ENCODE results near the gene AKT1S1. TPM values are rescaled to one million over a fixed set of nuclear protein-coding genes. Genes with fewer than 3 reads are reported as not detected.
"Not testable (repeated sequence)": the region's sequence is repeated elsewhere in the genome, so short reads cannot be mapped to it uniquely, and the experiment has no call there.

AKT1S1 gene
- total RNA-seq, 1 experiment from 2014 or later, result 42.3 TPM

GRCh38 chr19:49823472-49823871 is 53.7 kb downstream of the AKT1S1 start:
- no peak overlapping the region for H3K27ac ChIP-seq (ENCODE audit: low read length)
- CTCF ChIA-PET, result no interaction called here
- no peak overlapping the region for H3K4me2 ChIP-seq (ENCODE audit: low read length)
- no peak for ATAC-seq
- no peaks in the 10 kb centered on the region for H3F3A ChIP-seq (ENCODE audit: low read length, unreplicated experiment)
- TF ChIP-seq EZH2 (IDR thresholded peaks at IDR 0.05; ENCODE audit: low read length, unreplicated experiment), result no peak
- no peak for TF ChIP-seq CTCF (conservative IDR thresholded peaks at IDR 0.05; ENCODE audit: low read depth, low read length)
- TF ChIP-seq EZH2phosphoT487 (IDR thresholded peaks at IDR 0.05; ENCODE audit: borderline replicate concordance, low read length), result no peak
- intact Hi-C loops (cut with micrococcal nuclease), result no loop called here
- DNase-seq, result no peak
- no peaks in the 10 kb centered on the region for H3K9me3 ChIP-seq (ENCODE audit: low read length)
- no peaks in the 10 kb centered on the region for H3K9me2 ChIP-seq (replicated peaks; ENCODE audit: low read length)
- no peak overlapping the region for H3K9ac ChIP-seq (ENCODE audit: low read length)
- POLR2A ChIA-PET (ENCODE audit: unreplicated experiment), result no interaction called here
- no TSS peak for BruUV-seq (replicated peaks)
- H3K36me3 ChIP-seq (ENCODE audit: low read depth, low read length), result peaks cover 3% of the 10 kb centered on the region; the same call in 1 of the 2 replicates
- peaks cover 5% of the 10 kb centered on the region for H3K4me1 ChIP-seq (ENCODE audit: insufficient read depth, low read length)
- H3K4me3 ChIP-seq (ENCODE audit: low read length), result no peak overlapping the region
- H3K79me2 ChIP-seq (ENCODE audit: low read length), result peaks cover 41% of the 10 kb centered on the region
- no peaks in the 10 kb centered on the region for H4K20me1 ChIP-seq (ENCODE audit: low read length)
- H2AFZ ChIP-seq (ENCODE audit: low read length), result no peak overlapping the region
- H3K27me3 ChIP-seq (ENCODE audit: low read length), result no peaks in the 10 kb centered on the region

- DNase-seq (no peak), ATAC-seq (no peak)
- no peak for TF ChIP-seq CTCF (conservative IDR thresholded peaks at IDR 0.05; ENCODE audit: low read depth, low read length)
- TF ChIP-seq EZH2phosphoT487 (IDR thresholded peaks at IDR 0.05; ENCODE audit: borderline replicate concordance, low read length), result no peak
- TF ChIP-seq EZH2 (IDR thresholded peaks at IDR 0.05; ENCODE audit: low read length, unreplicated experiment), result no peak
- no peak overlapping the region for H3K4me2 ChIP-seq (ENCODE audit: low read length)
- H2AFZ ChIP-seq (ENCODE audit: low read length), result no peak overlapping the region
- H4K20me1 ChIP-seq (ENCODE audit: low read length), result no peaks in the 10 kb centered on the region
- H3K9me2 ChIP-seq (replicated peaks; ENCODE audit: low read length), result no peaks in the 10 kb centered on the region
- no peak overlapping the region for H3K27ac ChIP-seq (ENCODE audit: low read length)
- no peaks in the 10 kb centered on the region for H3K27me3 ChIP-seq (ENCODE audit: low read length)
- intact Hi-C loops (cut with micrococcal nuclease), result no loop called here
- BruUV-seq (replicated peaks), result no TSS peak
- ChIA-PET CTCF (no interaction called here), POLR2A (ENCODE audit: unreplicated experiment) (no interaction called here)
- no peak overlapping the region for H3K9ac ChIP-seq (ENCODE audit: low read length)
- H3K36me3 ChIP-seq (ENCODE audit: low read depth, low read length), result peaks cover 3% of the 10 kb centered on the region; the same call in 1 of the 2 replicates
- H3K4me3 ChIP-seq (ENCODE audit: low read length), result no peak overlapping the region
- no peaks in the 10 kb centered on the region for H3K9me3 ChIP-seq (ENCODE audit: low read length)
- no peaks in the 10 kb centered on the region for H3F3A ChIP-seq (ENCODE audit: low read length, unreplicated experiment)
- H3K4me1 ChIP-seq (ENCODE audit: insufficient read depth, low read length), result peaks cover 10% of the 10 kb centered on the region
- H3K79me2 ChIP-seq (ENCODE audit: low read length), result peaks cover 41% of the 10 kb centered on the region
Observed at GRCh38 chr19:49820125-49820524, 57.0 kb downstream of the AKT1S1 start.

GRCh38 chr19:49819452-49820115 is 57.6 kb downstream of the AKT1S1 start:
- not testable (repeated sequence) for H3K27ac ChIP-seq (ENCODE audit: low read length)

More at GRCh38 chr19:49819452-49820115, 57.6 kb downstream of the AKT1S1 start:
- H3K9me3 ChIP-seq (ENCODE audit: low read length); H3F3A ChIP-seq (ENCODE audit: low read length, unreplicated experiment); H3K9me2 ChIP-seq (replicated peaks; ENCODE audit: low read length); H3K4me1 ChIP-seq (ENCODE audit: insufficient read depth, low read length); BruUV-seq (replicated peaks); DNase-seq; ATAC-seq; H3K36me3 ChIP-seq (ENCODE audit: low read depth, low read length); H4K20me1 ChIP-seq (ENCODE audit: low read length); H3K27me3 ChIP-seq (ENCODE audit: low read length); POLR2A ChIA-PET (ENCODE audit: unreplicated experiment): not testable (repeated sequence)
- Histone ChIP-seq H3K9ac (ENCODE audit: low read length) (peak overlapping the region; percentile 82), H3K4me2 (ENCODE audit: low read length) (peak overlapping the region; percentile 86), H2AFZ (ENCODE audit: low read length) (peak overlapping the region; percentile 95; the same call in 1 of the 2 replicates), H3K4me3 (ENCODE audit: low read length) (peak overlapping the region; percentile 79), H3K79me2 (ENCODE audit: low read length) (peaks cover 36% of the 10 kb centered on the region)
- intact Hi-C loops (cut with micrococcal nuclease), result loop anchor here (5.0 kb wide), 2 partner anchors 48 to 67 kb away; partner anchors contain the start of gene PNKP
- CTCF ChIA-PET, result interaction anchor here (0.6 to 1.0 kb wide), 2 partner anchors 10 to 34 kb away, joined by 3 to 7 read pairs; no protein-coding TSS in a partner anchor

Small RNA genes lying within 50 kb of the gene (microRNA-seq; reads per million reads assigned to microRNA genes)
- gene MIR4749 (ENCODE audit: unreplicated experiment), result 4.8 reads per million, percentile 19 among the genes with 10 or more reads in this experiment
- 3.3 reads per million, percentile 9 among the genes with 10 or more reads in this experiment for gene MIR4750 (ENCODE audit: unreplicated experiment)
- not detected for gene MIR6800 (ENCODE audit: unreplicated experiment)

Other genes with a start within 250 kb of the AKT1S1 start
- 24.0 and 32.0 TPM in 2 replicates for gene RRAS, start 237.2 kb downstream of the AKT1S1 start, total RNA-seq (2014; rRNA removed)
- gene SCAF1, start 235.1 kb downstream of the AKT1S1 start, total RNA-seq (2014; rRNA removed), result 46.8 and 78.6 TPM in 2 replicates
- gene IRF3, start 211.5 kb downstream of the AKT1S1 start, total RNA-seq (2014; rRNA removed), result 223 and 236 TPM in 2 replicates
- gene BCL2L12, start 211.4 kb downstream of the AKT1S1 start, total RNA-seq (2014; rRNA removed), result 82.5 and 104 TPM in 2 replicates
- 625 and 761 TPM in 2 replicates for gene PRMT1, start 200.1 kb downstream of the AKT1S1 start, total RNA-seq (2014; rRNA removed)
- 5.0 and 6.3 TPM in 2 replicates for gene ADM5, start 187.8 kb downstream of the AKT1S1 start, total RNA-seq (2014; rRNA removed)
- gene CPT1C, start 186.2 kb downstream of the AKT1S1 start, total RNA-seq (2014; rRNA removed), result 11.5 and 13.6 TPM in 2 replicates
- not detected in 2 replicates for gene TSKS, start 114.0 kb downstream of the AKT1S1 start, total RNA-seq (2014; rRNA removed)
- 143 and 159 TPM in 2 replicates for gene AP2A1, start 110.4 kb downstream of the AKT1S1 start, total RNA-seq (2014; rRNA removed)
- gene FUZ, start 64.1 kb downstream of the AKT1S1 start, total RNA-seq (2014; rRNA removed), result 9.4 and 10.9 TPM in 2 replicates
- gene MED25, start 59.1 kb downstream of the AKT1S1 start, total RNA-seq (2014; rRNA removed), result 47.5 and 54.9 TPM in 2 replicates
- gene PTOV1, start 26.2 kb downstream of the AKT1S1 start, total RNA-seq (2014; rRNA removed), result 138 and 148 TPM in 2 replicates
- 141 and 172 TPM in 2 replicates for gene PNKP, start 9.8 kb downstream of the AKT1S1 start, total RNA-seq (2014; rRNA removed)
- 17.8 and 18.8 TPM in 2 replicates for gene TBC1D17, start 347 bp upstream of the AKT1S1 start, total RNA-seq (2014; rRNA removed)
- gene IL4I1, start 19.5 kb upstream of the AKT1S1 start, total RNA-seq (2014; rRNA removed), result 0.29 and 2.2 TPM in 2 replicates
- 50.7 and 75.5 TPM in 2 replicates for gene ATF5, start 51.9 kb upstream of the AKT1S1 start, total RNA-seq (2014; rRNA removed)
- gene NUP62, start 52.1 kb upstream of the AKT1S1 start, total RNA-seq (2014; rRNA removed), result 129 and 149 TPM in 2 replicates
- not detected in 2 replicates for gene SIGLEC11, start 83.8 kb upstream of the AKT1S1 start, total RNA-seq (2014; rRNA removed)
- gene VRK3, start 148.0 kb upstream of the AKT1S1 start, total RNA-seq (2014; rRNA removed), result 26.0 and 36.3 TPM in 2 replicates
- 18.4 and 18.5 TPM in 2 replicates for gene ZNF473, start 148.7 kb upstream of the AKT1S1 start, total RNA-seq (2014; rRNA removed)

Data from PC-3 (cell line).